ENCODE results near the gene MS4A7.
"Not testable (repeated sequence)": the region's sequence is repeated elsewhere in the genome, so short reads cannot be mapped to it uniquely, and the experiment has no call there.

MS4A7 gene

GRCh38 chr11:60378354-60378753 lies at the start of gene MS4A7:
Gene MS4A7 (plus strand): TSS chr11:60378532. CDS start chr11:60383142, 4,610 bp downstream.
- no peak for DNase-seq

- no peak for DNase-seq
These were observed 45.5 kb upstream of the MS4A7 start for GRCh38 chr11:60332846-60333245.

GRCh38 chr11:60334005-60334620 lies 44.2 kb upstream of the MS4A7 start:
- peak; percentile 71 for DNase-seq

- DNase-seq, result no peak
These were observed 41.5 kb upstream of the MS4A7 start for GRCh38 chr11:60336767-60337391.

GRCh38 chr11:60338053-60338452 lies 40.3 kb upstream of the MS4A7 start:
- DNase-seq, result no peak

- DNase-seq, result no peak
These were observed 39.0 kb upstream of the MS4A7 start for GRCh38 chr11:60339356-60339755.

- DNase-seq, result no peak
These were observed 35.1 kb upstream of the MS4A7 start for GRCh38 chr11:60343094-60343704.

- DNase-seq, result no peak
These were observed 34.2 kb upstream of the MS4A7 start for GRCh38 chr11:60344146-60344545.

- DNase-seq, result peak; percentile 8
These were observed 32.8 kb upstream of the MS4A7 start for GRCh38 chr11:60345489-60345888.

GRCh38 chr11:60347084-60347797 lies 31.1 kb upstream of the MS4A7 start:
- no peak for DNase-seq

GRCh38 chr11:60348116-60348515 lies 30.2 kb upstream of the MS4A7 start:
- DNase-seq, result no peak

- no peak for DNase-seq
These were observed 28.3 kb upstream of the MS4A7 start for GRCh38 chr11:60349990-60350389.

GRCh38 chr11:60357771-60358170 lies 20.6 kb upstream of the MS4A7 start:
- DNase-seq, result no peak

- no peak for DNase-seq
These were observed 17.7 kb upstream of the MS4A7 start for GRCh38 chr11:60360621-60361020.

- no peak for DNase-seq
These were observed 16.1 kb upstream of the MS4A7 start for GRCh38 chr11:60362241-60362640.

- DNase-seq, result peak; percentile 67
These were observed 14.5 kb upstream of the MS4A7 start for GRCh38 chr11:60363542-60364470.

- not testable (repeated sequence) for DNase-seq
These were observed 11.9 kb upstream of the MS4A7 start for GRCh38 chr11:60366262-60366904.

GRCh38 chr11:60367009-60367408 lies 11.3 kb upstream of the MS4A7 start:
- no peak for DNase-seq

GRCh38 chr11:60367896-60368295 lies 10.4 kb upstream of the MS4A7 start:
- DNase-seq, result no peak

- DNase-seq, result no peak
These were observed 8.0 kb upstream of the MS4A7 start for GRCh38 chr11:60370252-60370810.

GRCh38 chr11:60370811-60371298 lies 7.5 kb upstream of the MS4A7 start:
- no peak for DNase-seq

- no peak for DNase-seq
These were observed 6.9 kb upstream of the MS4A7 start for GRCh38 chr11:60371386-60371785.
